DOHH2 (cell line): Measurements from ENCODE around the gene CYBA.

Experiments
- H3F3A ChIP-seq: fragments of 200-600 bp; sonication (generic), shearing (Covaris generic); 2 replicates; pipeline ENCODE4 v1.6.0; 2016; ENCODE audit warnings: antibody characterized with exemption, mild to moderate bottlenecking; ENCODE audit not compliant: control insufficient read depth, insufficient read depth
- H3K27ac ChIP-seq: fragments of 200-600 bp; sonication (generic); 2 replicates; pipeline ENCODE4 v1.5.1; 2014; ENCODE audit warnings: low read depth, mild to moderate bottlenecking, low read length, moderate library complexity
- H3K27me3 ChIP-seq: fragments of 200-600 bp; sonication (generic); 2 replicates; pipeline ENCODE4 v1.6.1; 2014; ENCODE audit warnings: mild to moderate bottlenecking, low read length, mixed read lengths; ENCODE audit not compliant: control insufficient read depth
- H3K36me3 ChIP-seq: fragments of 200-600 bp; sonication (generic); 2 replicates; pipeline ENCODE4 v1.6.1; 2014; ENCODE audit warnings: mild to moderate bottlenecking, low read length, moderate library complexity, mixed read lengths; ENCODE audit not compliant: control insufficient read depth
- H3K4me1 ChIP-seq: fragments of 200-600 bp; sonication (generic); 2 replicates; pipeline ENCODE4 v1.6.1; 2014; ENCODE audit warnings: mild to moderate bottlenecking, low read length, mixed read lengths; ENCODE audit not compliant: control insufficient read depth
- H3K4me2 ChIP-seq: fragments of 200-600 bp; sonication (generic); 2 replicates; pipeline ENCODE4 v1.6.0; 2014; ENCODE audit warnings: mild to moderate bottlenecking, low read length, moderate library complexity
- H3K4me3 ChIP-seq: fragments of 200-600 bp; sonication (generic); 2 replicates; pipeline ENCODE4 v1.5.1; 2014; ENCODE audit warnings: mild to moderate bottlenecking, low read length, mixed read lengths
- H3K79me2 ChIP-seq: fragments of 200-600 bp; sonication (generic); 2 replicates; pipeline ENCODE4 v1.6.1; 2014; ENCODE audit warnings: mild to moderate bottlenecking, low read length, mixed read lengths; ENCODE audit not compliant: control insufficient read depth
- H3K9me2 ChIP-seq: fragments of 200-600 bp; sonication (generic); replicated peaks from 2 replicates; pipeline ENCODE4 v1.6.1; 2014; ENCODE audit warnings: mild to moderate bottlenecking, low read length, mixed read lengths; ENCODE audit not compliant: control insufficient read depth
- H3K9me3 ChIP-seq: fragments of 200-600 bp; sonication (generic); 2 replicates; pipeline ENCODE4 v1.6.1; 2014; ENCODE audit warnings: antibody characterized with exemption, low read length, mixed read lengths; ENCODE audit not compliant: control insufficient read depth, insufficient read depth
- H4K20me1 ChIP-seq: fragments of 200-600 bp; sonication (generic); 2 replicates; pipeline ENCODE4 v1.6.0; 2014; ENCODE audit warnings: low read depth, mild to moderate bottlenecking, antibody characterized with exemption, low read length, moderate library complexity; ENCODE audit not compliant: control insufficient read depth, insufficient read depth
- EZH2phosphoT487 ChIP-seq: fragments of 200-600 bp; sonication (generic); IDR thresholded peaks from 2 replicates; pipeline ENCODE4 v1.6.1; 2017; ENCODE audit warnings: borderline replicate concordance, mild to moderate bottlenecking, antibody characterized with exemption, low read length, moderate library complexity, mixed read lengths
- TF ChIP-seq, protein P1 (sequence below): fragments of 200-600 bp; sonication (generic); IDR thresholded peaks from one replicate; pipeline ENCODE4 v1.5.1; 2014; ENCODE audit warnings: antibody characterized with exemption, mild to moderate bottlenecking, low read depth, low read length; ENCODE audit not compliant: poor library complexity, severe bottlenecking

CYBA gene

GRCh38 chr16:88686439-88687253 lies 35.8 kb upstream of the CYBA start, which contains the start of gene SNAI3:
Gene SNAI3 (minus strand): TSS chr16:88686507. CDS start chr16:88686406, 101 bp downstream.
- Histone ChIP-seq H3K27ac (no peak within 1 kb of the TSS), H3K27me3 (peaks cover 8% of the 10 kb centered on the region), H3K4me1 (peaks cover 46% of the 10 kb centered on the region), H4K20me1 (no peaks in the 10 kb centered on the region), H3K79me2 (no peaks in the 10 kb centered on the region), H3K36me3 (no peaks in the 10 kb centered on the region), H3K4me3 (peak within 1 kb of the TSS; percentile 78), H3K9me2 (no peaks in the 10 kb centered on the region), H3K4me2 (peak within 1 kb of the TSS; percentile 95), H3F3A (peaks cover 7% of the 10 kb centered on the region; the same call in 1 of the 2 replicates), H3K9me3 (no peaks in the 10 kb centered on the region)
- no peak for TF ChIP-seq EZH2phosphoT487
- TF ChIP-seq, protein P1, sequence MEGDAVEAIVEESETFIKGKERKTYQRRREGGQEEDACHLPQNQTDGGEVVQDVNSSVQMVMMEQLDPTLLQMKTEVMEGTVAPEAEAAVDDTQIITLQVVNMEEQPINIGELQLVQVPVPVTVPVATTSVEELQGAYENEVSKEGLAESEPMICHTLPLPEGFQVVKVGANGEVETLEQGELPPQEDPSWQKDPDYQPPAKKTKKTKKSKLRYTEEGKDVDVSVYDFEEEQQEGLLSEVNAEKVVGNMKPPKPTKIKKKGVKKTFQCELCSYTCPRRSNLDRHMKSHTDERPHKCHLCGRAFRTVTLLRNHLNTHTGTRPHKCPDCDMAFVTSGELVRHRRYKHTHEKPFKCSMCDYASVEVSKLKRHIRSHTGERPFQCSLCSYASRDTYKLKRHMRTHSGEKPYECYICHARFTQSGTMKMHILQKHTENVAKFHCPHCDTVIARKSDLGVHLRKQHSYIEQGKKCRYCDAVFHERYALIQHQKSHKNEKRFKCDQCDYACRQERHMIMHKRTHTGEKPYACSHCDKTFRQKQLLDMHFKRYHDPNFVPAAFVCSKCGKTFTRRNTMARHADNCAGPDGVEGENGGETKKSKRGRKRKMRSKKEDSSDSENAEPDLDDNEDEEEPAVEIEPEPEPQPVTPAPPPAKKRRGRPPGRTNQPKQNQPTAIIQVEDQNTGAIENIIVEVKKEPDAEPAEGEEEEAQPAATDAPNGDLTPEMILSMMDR = no peak

- Histone ChIP-seq H3K9me3 (no peaks in the 10 kb centered on the region), H3K4me2 (peak overlapping the region; percentile 95), H3K27me3 (peaks cover 8% of the 10 kb centered on the region), H3K27ac (no peak overlapping the region), H3K36me3 (no peaks in the 10 kb centered on the region), H3K9me2 (no peaks in the 10 kb centered on the region), H4K20me1 (no peaks in the 10 kb centered on the region), H3F3A (peaks cover 11% of the 10 kb centered on the region; the same call in 1 of the 2 replicates), H3K79me2 (no peaks in the 10 kb centered on the region), H3K4me3 (peak overlapping the region; percentile 78), H3K4me1 (peaks cover 51% of the 10 kb centered on the region)
- TF ChIP-seq, protein P1 = no peak
- no peak for TF ChIP-seq EZH2phosphoT487
Measured at GRCh38 chr16:88686062-88686438, 35.2 kb upstream of the CYBA start.

DNA sequence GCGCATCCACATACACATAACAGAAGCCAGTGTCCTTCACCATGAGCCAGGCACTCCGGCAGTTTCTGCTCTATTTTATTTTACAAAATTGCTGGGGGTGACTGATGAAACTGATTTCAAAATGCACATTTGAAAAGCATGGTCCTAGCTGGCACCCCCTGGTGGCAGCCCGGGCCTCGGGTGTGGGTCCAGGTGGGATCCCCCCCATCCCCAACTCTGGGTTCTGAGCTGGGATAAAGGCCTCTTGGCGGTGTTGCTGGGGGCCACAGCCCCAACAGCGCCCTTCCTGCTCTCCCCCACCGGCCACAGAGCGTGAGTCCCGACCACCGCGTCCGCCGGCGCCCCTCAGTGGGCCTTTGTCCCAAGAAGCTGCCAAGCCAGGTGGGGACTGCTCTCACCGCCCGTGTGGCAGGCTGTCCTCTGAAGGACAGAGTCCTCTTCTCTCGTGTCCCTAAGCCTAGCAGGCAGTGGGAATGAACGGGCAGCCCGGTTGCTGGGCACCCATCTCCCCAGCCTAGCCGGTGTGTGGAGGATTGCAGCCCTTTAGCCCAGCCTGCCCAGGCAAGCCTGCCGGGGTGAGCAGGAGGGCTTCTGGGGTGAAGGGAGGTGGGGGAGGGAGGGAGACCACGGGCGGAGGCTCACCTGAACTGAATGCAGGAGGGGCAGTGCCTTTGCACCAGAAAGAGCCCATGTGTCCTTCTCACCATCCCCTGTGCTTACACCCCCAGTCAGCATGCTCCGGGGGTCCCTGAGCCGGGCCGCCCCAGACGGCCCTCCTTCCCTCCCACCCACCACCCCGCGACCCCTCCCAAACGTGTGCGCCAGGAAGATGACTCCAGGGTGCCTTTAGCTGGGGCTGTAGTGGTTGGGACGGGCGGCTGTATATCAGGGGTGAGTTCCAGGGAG lies 34.6 kb upstream of the CYBA start:
- no peaks in the 10 kb centered on the region for H3K9me2 ChIP-seq
- H3K27me3 ChIP-seq = peaks cover 8% of the 10 kb centered on the region

More for the DNA sequence above, 34.6 kb upstream of the CYBA start:
- peaks cover 16% of the 10 kb centered on the region for H3F3A ChIP-seq
- H3K4me3 ChIP-seq = peak overlapping the region; percentile 78
- no peaks in the 10 kb centered on the region for H3K79me2 ChIP-seq
- peak overlapping the region; percentile 95 for H3K4me2 ChIP-seq
- TF ChIP-seq, protein P1 = peak; percentile 98
- TF ChIP-seq EZH2phosphoT487 = no peak
- H3K36me3 ChIP-seq = peaks cover 5% of the 10 kb centered on the region
- no peaks in the 10 kb centered on the region for H4K20me1 ChIP-seq
- H3K27ac ChIP-seq = no peak overlapping the region
- no peaks in the 10 kb centered on the region for H3K9me3 ChIP-seq
- peaks cover 57% of the 10 kb centered on the region for H3K4me1 ChIP-seq
